Measurements from ENCODE around the gene TCF23. TPM values are rescaled to one million over a fixed set of nuclear protein-coding genes. Genes with fewer than 3 reads are reported as not detected.
"Not testable (repeated sequence)": the region's sequence is repeated elsewhere in the genome, so short reads cannot be mapped to it uniquely, and the experiment has no call there.

TCF23 gene
- total RNA-seq, 1 experiment from 2014 or later = not detected

DNA sequence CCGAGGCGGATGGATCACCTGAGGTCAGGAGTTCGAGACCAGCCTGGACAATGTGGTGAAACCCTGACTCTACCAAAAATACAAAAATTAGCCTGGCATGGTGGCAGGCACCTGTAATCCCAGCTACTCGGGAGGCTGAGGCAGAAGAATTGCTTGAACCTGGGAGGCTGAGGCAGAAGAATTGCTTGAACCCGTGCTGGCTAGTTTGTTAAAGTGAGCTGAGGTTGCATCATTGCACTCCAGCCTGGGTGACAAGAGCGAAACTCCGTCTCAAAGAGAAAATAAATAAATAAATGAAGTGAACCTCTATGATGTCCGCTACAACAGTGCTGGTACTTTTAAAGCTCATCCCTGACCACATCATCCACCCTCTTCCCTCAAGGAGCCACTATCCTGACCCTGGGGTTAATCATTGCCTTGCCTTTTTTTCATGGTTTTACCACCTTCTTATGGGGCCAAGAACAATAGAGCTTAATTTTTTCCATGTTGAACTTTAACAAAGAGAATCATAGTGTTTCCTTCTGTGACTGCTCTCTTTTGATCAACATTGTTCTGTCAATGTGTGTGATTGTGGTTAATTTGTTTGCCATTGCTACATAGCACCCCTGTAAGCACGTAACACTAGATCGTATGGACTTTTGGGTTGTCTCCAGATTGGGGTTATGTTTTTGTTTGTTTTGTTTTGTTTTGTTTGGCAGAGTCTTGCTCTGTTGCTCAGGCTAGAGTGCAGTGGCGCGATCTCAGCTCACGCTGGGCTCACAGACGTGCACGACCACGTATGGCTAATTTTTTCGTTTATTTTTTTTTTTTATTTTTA, 45.9 kb downstream of the TCF23 start:
- H3K36me3 ChIP-seq (ENCODE audit: insufficient read depth, low read length, poor library complexity, severe bottlenecking) = peaks cover 8% of the 10 kb centered on the region
- POLR2A ChIA-PET (ENCODE audit: low non-redundant PET) = interaction anchor here (0.6 kb wide), 1 partner anchor 1293 kb away, joined by 7 read pairs; no protein-coding TSS in a partner anchor
- no peak overlapping the region for H3K4me3 ChIP-seq (ENCODE audit: low read depth, low read length, poor library complexity, severe bottlenecking)
- H3K9me3 ChIP-seq (ENCODE audit: low read depth, low read length, poor library complexity, severe bottlenecking) = no peaks in the 10 kb centered on the region
- intact Hi-C loops (cut with micrococcal nuclease; ENCODE audit: unreplicated experiment) = loop anchor here (5.0 kb wide), 1 partner anchor 232 kb away; no protein-coding TSS in a partner anchor
- H3K27ac ChIP-seq (ENCODE audit: low read depth, low read length, poor library complexity, severe bottlenecking) = peak overlapping the region; percentile 84
- BruUV-seq (replicated peaks) = no TSS peak
- no peaks in the 10 kb centered on the region for H3K27me3 ChIP-seq (replicated peaks; ENCODE audit: insufficient read depth, low read depth, low read length, poor library complexity)
- no peak for TF ChIP-seq EZH2 (IDR thresholded peaks at IDR 0.05; ENCODE audit: borderline replicate concordance, low read depth, low read length, poor library complexity, severe bottlenecking)
- TF ChIP-seq CTCF (conservative IDR thresholded peaks at IDR 0.05; ENCODE audit: low read depth, low read length) = no peak
- no peak for DNase-seq (ENCODE audit: low spot score)
- CTCF ChIA-PET = interaction anchor here (0.6 kb wide), 1 partner anchor 96 kb away, joined by 5 read pairs; no protein-coding TSS in a partner anchor
- H3K4me1 ChIP-seq (ENCODE audit: insufficient read depth, low read length, poor library complexity, severe bottlenecking) = peaks cover 22% of the 10 kb centered on the region

DNA sequence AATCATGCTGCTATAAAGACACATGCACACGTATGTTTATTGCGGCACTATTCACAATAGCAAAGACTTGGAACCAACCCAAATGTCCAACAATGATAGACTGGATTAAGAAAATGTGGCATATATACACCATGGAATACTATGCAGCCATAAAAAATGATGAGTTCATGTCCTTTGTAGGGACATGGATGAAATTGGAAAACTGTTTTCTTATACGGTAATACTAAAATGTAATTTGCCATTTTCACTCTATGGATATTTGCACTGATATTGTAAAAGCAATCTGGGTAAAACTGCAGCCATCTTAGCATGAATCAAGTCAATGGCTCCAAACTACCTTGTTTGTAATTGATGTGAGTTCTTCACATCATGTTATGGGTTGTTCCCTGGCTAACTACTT, 47.0 kb downstream of the TCF23 start:
- H3K27ac ChIP-seq (ENCODE audit: low read depth, low read length, poor library complexity, severe bottlenecking); CTCF ChIA-PET; intact Hi-C loops (cut with micrococcal nuclease; ENCODE audit: unreplicated experiment); DNase-seq (ENCODE audit: low spot score); BruUV-seq (replicated peaks); H3K27me3 ChIP-seq (replicated peaks; ENCODE audit: insufficient read depth, low read depth, low read length, poor library complexity); H3K4me3 ChIP-seq (ENCODE audit: low read depth, low read length, poor library complexity, severe bottlenecking); POLR2A ChIA-PET (ENCODE audit: low non-redundant PET); H3K9me3 ChIP-seq (ENCODE audit: low read depth, low read length, poor library complexity, severe bottlenecking): not testable (repeated sequence)
- H3K36me3 ChIP-seq (ENCODE audit: insufficient read depth, low read length, poor library complexity, severe bottlenecking) = peaks cover 19% of the 10 kb centered on the region
- H3K4me1 ChIP-seq (ENCODE audit: insufficient read depth, low read length, poor library complexity, severe bottlenecking) = peaks cover 22% of the 10 kb centered on the region

GRCh38 chr2:27198068-27198467, 49.3 kb downstream of the TCF23 start:
- H3K27me3 ChIP-seq (replicated peaks; ENCODE audit: insufficient read depth, low read depth, low read length, poor library complexity); H3K27ac ChIP-seq (ENCODE audit: low read depth, low read length, poor library complexity, severe bottlenecking); intact Hi-C loops (cut with micrococcal nuclease; ENCODE audit: unreplicated experiment); CTCF ChIA-PET; POLR2A ChIA-PET (ENCODE audit: low non-redundant PET); H3K9me3 ChIP-seq (ENCODE audit: low read depth, low read length, poor library complexity, severe bottlenecking); H3K4me3 ChIP-seq (ENCODE audit: low read depth, low read length, poor library complexity, severe bottlenecking); DNase-seq (ENCODE audit: low spot score); BruUV-seq (replicated peaks): not testable (repeated sequence)
- peaks cover 42% of the 10 kb centered on the region for H3K36me3 ChIP-seq (ENCODE audit: insufficient read depth, low read length, poor library complexity, severe bottlenecking)
- peaks cover 14% of the 10 kb centered on the region for H3K4me1 ChIP-seq (ENCODE audit: insufficient read depth, low read length, poor library complexity, severe bottlenecking)

GRCh38 chr2:27198627-27199026, 49.8 kb downstream of the TCF23 start:
- CTCF ChIA-PET = no interaction called here
- no peaks in the 10 kb centered on the region for H3K27me3 ChIP-seq (replicated peaks; ENCODE audit: insufficient read depth, low read depth, low read length, poor library complexity)
- DNase-seq (ENCODE audit: low spot score) = no peak
- H3K9me3 ChIP-seq (ENCODE audit: low read depth, low read length, poor library complexity, severe bottlenecking) = no peaks in the 10 kb centered on the region
- H3K36me3 ChIP-seq (ENCODE audit: insufficient read depth, low read length, poor library complexity, severe bottlenecking) = peaks cover 47% of the 10 kb centered on the region
- H3K27ac ChIP-seq (ENCODE audit: low read depth, low read length, poor library complexity, severe bottlenecking) = peak overlapping the region; percentile 63
- intact Hi-C loops (cut with micrococcal nuclease; ENCODE audit: unreplicated experiment) = no loop called here
- no TSS peak for BruUV-seq (replicated peaks)
- TF ChIP-seq CTCF (conservative IDR thresholded peaks at IDR 0.05; ENCODE audit: low read depth, low read length) (no peak), EZH2 (IDR thresholded peaks at IDR 0.05; ENCODE audit: borderline replicate concordance, low read depth, low read length, poor library complexity, severe bottlenecking) (no peak)
- H3K4me3 ChIP-seq (ENCODE audit: low read depth, low read length, poor library complexity, severe bottlenecking) = no peak overlapping the region
- POLR2A ChIA-PET (ENCODE audit: low non-redundant PET) = no interaction called here
- H3K4me1 ChIP-seq (ENCODE audit: insufficient read depth, low read length, poor library complexity, severe bottlenecking) = peaks cover 12% of the 10 kb centered on the region

Data from A673 (cell line).